ENCODE data around the gene CGAS.

The CGAS gene

GRCh38 chr6:73461537-73462350 lies 9.6 kb upstream of the CGAS start, which contains the start of gene MTO1 (continued):
- no peak for TF ChIP-seq ZSCAN30 (tag by site-specific recombination; IDR thresholded peaks at IDR 0.05)
- TF ChIP-seq ZBTB10 (tag by site-specific recombination; IDR thresholded peaks at IDR 0.05) = no peak
- peak; percentile 96 for TF ChIP-seq ZXDB (tag by site-specific recombination; IDR thresholded peaks at IDR 0.05)
- no peak for TF ChIP-seq INSM2 (tag by site-specific recombination; IDR thresholded peaks at IDR 0.05)
- TF ChIP-seq ZNF354C (tag by site-specific recombination; IDR thresholded peaks at IDR 0.05; ENCODE audit: borderline replicate concordance, low read depth) = peak; percentile 91; the same call in 1 of the 2 replicates
- TF ChIP-seq ZNF416 (tag by site-specific recombination; IDR thresholded peaks at IDR 0.05) = no peak
- TF ChIP-seq MYNN (tag by site-specific recombination; IDR thresholded peaks at IDR 0.05; ENCODE audit: borderline replicate concordance) = peak; percentile 61; the same call in 1 of the 2 replicates
- peak; percentile 82 for TF ChIP-seq ZNF791 (tag by site-specific recombination; IDR thresholded peaks at IDR 0.05)
- peak; percentile 55; the same call in 1 of the 2 replicates for TF ChIP-seq HIC1 (tag by site-specific recombination; IDR thresholded peaks at IDR 0.05)
- TF ChIP-seq ZNF404 (tag by site-specific recombination; IDR thresholded peaks at IDR 0.05) = peak; percentile 97
- TF ChIP-seq ZNF514 (tag by site-specific recombination; IDR thresholded peaks at IDR 0.05) = peak; percentile 85; the same call in 1 of the 2 replicates
- TF ChIP-seq ZNF510 (tag by site-specific recombination; IDR thresholded peaks at IDR 0.05; ENCODE audit: insufficient replicate concordance) = peak; percentile 98
- TF ChIP-seq ZNF221 (tag by site-specific recombination; IDR thresholded peaks at IDR 0.05; ENCODE audit: borderline replicate concordance) = no peak
- peak; percentile 80; the same call in 1 of the 2 replicates for TF ChIP-seq OVOL3 (tag by site-specific recombination; IDR thresholded peaks at IDR 0.05)
- no peak for TF ChIP-seq ZNF248 (tag by site-specific recombination; IDR thresholded peaks at IDR 0.05)
- peak; percentile 31 for TF ChIP-seq SP2 (tag by site-specific recombination; IDR thresholded peaks at IDR 0.05)
- peak; percentile 58 for TF ChIP-seq SP3 (tag by site-specific recombination; IDR thresholded peaks at IDR 0.05)
- TF ChIP-seq EGR2 (tag by site-specific recombination; IDR thresholded peaks at IDR 0.05; ENCODE audit: low read depth) = no peak
- TF ChIP-seq TSHZ1 (tag by site-specific recombination; IDR thresholded peaks at IDR 0.05; ENCODE audit: borderline replicate concordance) = peak; percentile 25; the same call in 1 of the 2 replicates
- TF ChIP-seq ZNF560 (tag by site-specific recombination; IDR thresholded peaks at IDR 0.05; ENCODE audit: borderline replicate concordance) = peak; percentile 98
- TF ChIP-seq ZNF24 (tag by site-specific recombination; IDR thresholded peaks at IDR 0.05) = peak; percentile 73; the same call in 1 of the 2 replicates
- TF ChIP-seq AEBP2 (tag by site-specific recombination; IDR thresholded peaks at IDR 0.05; ENCODE audit: borderline replicate concordance) = peak; percentile 99
- TF ChIP-seq ZBTB20 (tag by site-specific recombination; IDR thresholded peaks at IDR 0.05) = peak; percentile 95
- TF ChIP-seq ZNF274 (IDR thresholded peaks at IDR 0.05; ENCODE audit: low read length) = no peak
- TF ChIP-seq ZNF274 (tag by site-specific recombination; IDR thresholded peaks at IDR 0.05; ENCODE audit: borderline replicate concordance) = no peak
- TF ChIP-seq ZNF777 (tag by site-specific recombination; IDR thresholded peaks at IDR 0.05; ENCODE audit: borderline replicate concordance) = peak; percentile 96
- peak; percentile 68; the same call in 1 of the 2 replicates for TF ChIP-seq REPIN1 (tag by site-specific recombination; IDR thresholded peaks at IDR 0.05; ENCODE audit: low read depth)
- peak; percentile 80 for TF ChIP-seq ZNF341 (tag by site-specific recombination; IDR thresholded peaks at IDR 0.05; ENCODE audit: low read depth)

Measured in HEK293 (cell line).